ENCODE data around the gene LY6G6D.

GRCh38 chr6:31712296-31712695, 2.9 kb upstream of the LY6G6D start:
- TF ChIP-seq CTCF (conservative IDR thresholded peaks at IDR 0.05 in 1 of 2, IDR thresholded peaks at IDR 0.05 in 1 of 2; ENCODE audit: low read depth in 1 of 2, low read length in 2 of 2) = no peak
- no peak for TF ChIP-seq EZH2 (IDR thresholded peaks at IDR 0.05; ENCODE audit: low read length, missing control alignments)

Data from fibroblast of lung (primary cell).